Measurements from ENCODE around the gene EFNB1.

DNA sequence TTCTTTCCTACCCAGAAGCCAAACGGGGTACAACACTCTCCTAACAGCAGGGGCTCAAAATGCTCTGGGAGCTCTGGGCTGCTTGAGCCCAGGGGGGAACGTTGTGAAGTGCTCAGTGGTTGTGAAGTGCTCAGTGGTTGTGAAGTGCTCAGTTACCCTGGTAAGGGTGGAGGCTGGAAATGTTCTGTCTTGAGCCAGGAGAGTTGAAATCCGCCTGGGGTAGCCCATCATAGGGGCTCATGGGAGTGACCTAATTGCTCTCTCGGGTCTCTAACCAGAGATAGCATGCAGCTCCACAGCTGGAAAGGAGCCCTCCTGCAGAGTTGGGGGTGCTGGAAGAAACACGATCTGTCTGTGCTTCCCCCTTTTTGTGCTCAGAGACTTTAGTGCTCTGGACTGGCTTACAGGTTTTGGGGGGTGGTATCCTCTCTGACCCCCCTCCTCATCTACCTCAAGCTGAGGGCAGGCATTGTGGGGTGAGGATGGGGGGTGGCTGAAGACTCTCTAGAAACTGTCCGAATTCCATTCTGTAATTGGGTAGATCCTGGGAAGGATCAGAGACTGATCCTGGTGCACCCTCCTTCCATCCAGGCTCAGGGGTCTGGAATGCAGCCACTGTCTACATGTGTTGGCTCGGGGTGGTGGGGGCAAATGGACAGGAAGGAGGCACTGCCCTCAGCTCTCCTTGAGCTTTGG lies 2.7 kb downstream of the EFNB1 start:
- TF ChIP-seq, protein P1, sequence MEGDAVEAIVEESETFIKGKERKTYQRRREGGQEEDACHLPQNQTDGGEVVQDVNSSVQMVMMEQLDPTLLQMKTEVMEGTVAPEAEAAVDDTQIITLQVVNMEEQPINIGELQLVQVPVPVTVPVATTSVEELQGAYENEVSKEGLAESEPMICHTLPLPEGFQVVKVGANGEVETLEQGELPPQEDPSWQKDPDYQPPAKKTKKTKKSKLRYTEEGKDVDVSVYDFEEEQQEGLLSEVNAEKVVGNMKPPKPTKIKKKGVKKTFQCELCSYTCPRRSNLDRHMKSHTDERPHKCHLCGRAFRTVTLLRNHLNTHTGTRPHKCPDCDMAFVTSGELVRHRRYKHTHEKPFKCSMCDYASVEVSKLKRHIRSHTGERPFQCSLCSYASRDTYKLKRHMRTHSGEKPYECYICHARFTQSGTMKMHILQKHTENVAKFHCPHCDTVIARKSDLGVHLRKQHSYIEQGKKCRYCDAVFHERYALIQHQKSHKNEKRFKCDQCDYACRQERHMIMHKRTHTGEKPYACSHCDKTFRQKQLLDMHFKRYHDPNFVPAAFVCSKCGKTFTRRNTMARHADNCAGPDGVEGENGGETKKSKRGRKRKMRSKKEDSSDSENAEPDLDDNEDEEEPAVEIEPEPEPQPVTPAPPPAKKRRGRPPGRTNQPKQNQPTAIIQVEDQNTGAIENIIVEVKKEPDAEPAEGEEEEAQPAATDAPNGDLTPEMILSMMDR (IDR thresholded peaks at IDR 0.05), result no peak
- no peak for TF ChIP-seq POLR2A (IDR thresholded peaks at IDR 0.05)
